NCI-H2081 treated with DMSO at 0.1 percent for 48 hours (cell line): ENCODE measurements around the gene PCDHB12.
"Not testable (repeated sequence)": the region's sequence is repeated elsewhere in the genome, so short reads cannot be mapped to it uniquely, and the experiment has no call there.

Experiments used
- DNase-seq: peaks from one replicate; lab custom pipeline; 2025; lab: John Stamatoyannopoulos, UW

The PCDHB12 gene

DNA sequence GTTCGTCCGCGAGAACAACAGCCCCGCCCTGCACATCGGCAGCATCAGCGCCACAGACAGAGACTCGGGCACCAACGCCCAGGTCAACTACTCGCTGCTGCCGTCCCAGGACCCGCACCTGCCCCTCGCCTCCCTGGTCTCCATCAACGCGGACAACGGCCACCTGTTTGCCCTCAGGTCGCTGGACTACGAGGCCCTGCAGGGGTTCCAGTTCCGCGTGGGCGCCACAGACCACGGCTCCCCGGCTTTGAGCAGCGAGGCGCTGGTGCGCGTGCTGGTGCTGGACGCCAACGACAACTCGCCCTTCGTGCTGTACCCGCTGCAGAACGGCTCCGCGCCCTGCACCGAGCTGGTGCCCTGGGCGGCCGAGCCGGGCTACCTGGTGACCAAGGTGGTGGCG is 1.8 kb downstream of the PCDHB12 start:
- not testable (repeated sequence) for DNase-seq

DNA sequence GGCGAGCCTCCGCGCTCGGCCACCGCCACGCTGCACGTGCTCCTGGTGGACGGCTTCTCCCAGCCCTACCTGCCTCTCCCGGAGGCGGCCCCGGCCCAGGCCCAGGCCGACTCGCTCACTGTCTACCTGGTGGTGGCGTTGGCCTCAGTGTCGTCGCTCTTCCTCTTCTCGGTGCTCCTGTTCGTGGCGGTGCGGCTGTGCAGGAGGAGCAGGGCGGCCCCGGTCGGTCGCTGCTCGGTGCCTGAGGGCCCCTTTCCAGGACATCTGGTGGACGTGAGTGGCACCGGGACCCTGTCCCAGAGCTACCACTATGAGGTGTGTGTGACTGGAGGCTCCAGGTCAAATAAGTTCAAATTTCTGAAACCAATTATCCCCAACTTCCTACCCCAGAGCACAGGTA is 2.3 kb downstream of the PCDHB12 start:
- DNase-seq = not testable (repeated sequence)

DNA sequence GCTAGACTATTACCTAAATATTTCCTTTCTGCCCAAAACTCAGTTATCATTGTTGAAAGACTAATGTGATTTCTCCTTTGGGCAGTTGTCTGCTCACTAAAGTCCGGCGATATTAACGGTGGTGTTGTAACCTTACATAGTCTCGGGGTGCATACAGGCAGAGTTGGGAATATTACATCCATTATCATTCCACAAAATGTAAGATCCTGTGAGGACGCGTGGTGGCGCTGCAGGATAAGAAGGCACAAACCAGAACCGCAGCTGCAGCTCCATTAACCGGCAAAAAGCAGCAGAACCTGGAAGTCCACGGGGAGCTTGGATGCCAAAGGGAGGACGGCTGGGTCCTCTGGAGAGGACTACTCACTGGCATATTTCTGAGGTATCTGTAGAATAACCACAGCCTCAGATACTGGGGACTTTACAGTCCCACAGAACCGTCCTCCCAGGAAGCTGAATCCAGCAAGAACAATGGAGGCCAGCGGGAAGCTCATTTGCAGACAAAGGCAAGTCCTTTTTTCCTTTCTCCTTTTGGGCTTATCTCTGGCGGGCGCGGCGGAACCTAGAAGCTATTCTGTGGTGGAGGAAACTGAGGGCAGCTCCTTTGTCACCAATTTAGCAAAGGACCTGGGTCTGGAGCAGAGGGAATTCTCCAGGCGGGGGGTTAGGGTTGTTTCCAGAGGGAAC is 5.3 kb downstream of the PCDHB12 start, which contains the start of gene PCDHB13:
Gene PCDHB13, plus strand, starts transcription at position 264 of the 684 bp plus-strand sequence. Its CDS starts 205 bp downstream, at position 469.
- DNase-seq = not testable (repeated sequence)

DNA sequence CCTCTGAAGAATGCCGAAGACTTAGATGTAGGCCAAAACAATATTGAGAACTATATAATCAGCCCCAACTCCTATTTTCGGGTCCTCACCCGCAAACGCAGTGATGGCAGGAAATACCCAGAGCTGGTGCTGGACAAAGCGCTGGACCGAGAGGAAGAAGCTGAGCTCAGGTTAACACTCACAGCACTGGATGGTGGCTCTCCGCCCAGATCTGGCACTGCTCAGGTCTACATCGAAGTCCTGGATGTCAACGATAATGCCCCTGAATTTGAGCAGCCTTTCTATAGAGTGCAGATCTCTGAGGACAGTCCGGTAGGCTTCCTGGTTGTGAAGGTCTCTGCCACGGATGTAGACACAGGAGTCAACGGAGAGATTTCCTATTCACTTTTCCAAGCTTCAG is 6.1 kb downstream of the PCDHB12 start:
- not testable (repeated sequence) for DNase-seq

DNA sequence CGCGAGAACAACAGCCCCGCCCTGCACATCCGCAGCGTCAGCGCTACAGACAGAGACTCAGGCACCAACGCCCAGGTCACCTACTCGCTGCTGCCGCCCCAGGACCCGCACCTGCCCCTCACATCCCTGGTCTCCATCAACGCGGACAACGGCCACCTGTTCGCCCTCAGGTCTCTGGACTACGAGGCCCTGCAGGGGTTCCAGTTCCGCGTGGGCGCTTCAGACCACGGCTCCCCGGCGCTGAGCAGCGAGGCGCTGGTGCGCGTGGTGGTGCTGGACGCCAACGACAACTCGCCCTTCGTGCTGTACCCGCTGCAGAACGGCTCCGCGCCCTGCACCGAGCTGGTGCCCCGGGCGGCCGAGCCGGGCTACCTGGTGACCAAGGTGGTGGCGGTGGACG is 7.0 kb downstream of the PCDHB12 start:
- not testable (repeated sequence) for DNase-seq

DNA sequence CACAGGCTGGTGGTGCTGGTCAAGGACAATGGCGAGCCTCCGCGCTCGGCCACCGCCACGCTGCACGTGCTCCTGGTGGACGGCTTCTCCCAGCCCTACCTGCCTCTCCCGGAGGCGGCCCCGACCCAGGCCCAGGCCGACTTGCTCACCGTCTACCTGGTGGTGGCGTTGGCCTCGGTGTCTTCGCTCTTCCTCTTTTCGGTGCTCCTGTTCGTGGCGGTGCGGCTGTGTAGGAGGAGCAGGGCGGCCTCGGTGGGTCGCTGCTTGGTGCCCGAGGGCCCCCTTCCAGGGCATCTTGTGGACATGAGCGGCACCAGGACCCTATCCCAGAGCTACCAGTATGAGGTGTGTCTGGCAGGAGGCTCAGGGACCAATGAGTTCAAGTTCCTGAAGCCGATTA is 7.5 kb downstream of the PCDHB12 start:
- DNase-seq = not testable (repeated sequence)

- DNase-seq = no peak
Observed at GRCh38 chr5:141223112-141223783, 14.7 kb downstream of the PCDHB12 start, which contains the start of gene PCDHB14. PCDHB14 (plus strand) TSS chr5:141223343; CDS start chr5:141223506, 163 bp downstream.

- not testable (repeated sequence) for DNase-seq
Observed at GRCh38 chr5:141224844-141225243, 16.3 kb downstream of the PCDHB12 start.

DNA sequence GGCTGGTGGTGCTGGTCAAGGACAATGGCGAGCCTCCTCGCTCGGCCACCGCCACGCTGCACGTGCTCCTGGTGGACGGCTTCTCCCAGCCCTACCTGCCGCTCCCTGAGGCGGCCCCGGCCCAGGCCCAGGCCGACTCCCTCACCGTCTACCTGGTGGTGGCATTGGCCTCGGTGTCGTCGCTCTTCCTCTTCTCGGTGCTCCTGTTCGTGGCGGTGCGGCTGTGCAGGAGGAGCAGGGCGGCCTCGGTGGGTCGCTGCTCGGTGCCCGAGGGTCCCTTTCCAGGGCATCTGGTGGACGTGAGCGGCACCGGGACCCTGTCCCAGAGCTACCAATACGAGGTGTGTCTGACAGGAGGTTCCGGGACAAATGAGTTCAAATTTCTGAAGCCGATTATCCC is 16.9 kb downstream of the PCDHB12 start:
- DNase-seq = not testable (repeated sequence)

DNA sequence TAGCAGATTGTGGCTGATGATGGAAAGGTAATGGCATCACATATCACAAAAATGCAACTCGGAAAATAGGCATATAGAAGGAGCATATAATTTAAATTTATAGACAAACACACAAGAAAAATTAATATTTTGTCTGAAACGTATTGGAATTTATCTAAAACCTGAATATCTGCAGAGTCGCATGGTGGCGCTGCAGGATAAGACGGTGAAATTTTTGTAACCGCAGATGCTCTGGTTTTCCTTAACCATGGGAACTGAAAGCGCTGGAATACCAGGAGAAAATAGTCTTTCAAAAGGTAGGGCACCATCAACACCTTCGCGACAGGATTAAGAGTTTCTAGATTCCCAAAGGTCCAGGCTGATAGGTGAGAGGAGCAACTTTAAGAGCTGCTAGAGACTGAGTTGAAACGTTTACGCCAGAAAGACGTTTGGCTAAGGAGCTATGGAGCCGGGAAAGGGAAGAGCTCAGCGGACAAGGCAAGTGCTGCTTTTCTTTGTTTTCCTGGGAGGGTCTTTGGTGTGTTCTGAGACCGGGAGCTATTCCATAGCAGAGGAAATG is 25.7 kb downstream of the PCDHB12 start:
- no peak for DNase-seq

GRCh38 chr5:141235922-141236321 is 27.4 kb downstream of the PCDHB12 start:
- not testable (repeated sequence) for DNase-seq

GRCh38 chr5:141236516-141237313 is 28.2 kb downstream of the PCDHB12 start:
- DNase-seq = no peak

- DNase-seq = no peak
Observed at GRCh38 chr5:141241496-141241895, 33.0 kb downstream of the PCDHB12 start.

GRCh38 chr5:141245250-141245717 is 36.8 kb downstream of the PCDHB12 start, which contains the start of gene PCDHB15:
PCDHB15 (plus strand) TSS chr5:141245395; CDS start chr5:141245579, 184 bp downstream.
- no peak for DNase-seq

DNA sequence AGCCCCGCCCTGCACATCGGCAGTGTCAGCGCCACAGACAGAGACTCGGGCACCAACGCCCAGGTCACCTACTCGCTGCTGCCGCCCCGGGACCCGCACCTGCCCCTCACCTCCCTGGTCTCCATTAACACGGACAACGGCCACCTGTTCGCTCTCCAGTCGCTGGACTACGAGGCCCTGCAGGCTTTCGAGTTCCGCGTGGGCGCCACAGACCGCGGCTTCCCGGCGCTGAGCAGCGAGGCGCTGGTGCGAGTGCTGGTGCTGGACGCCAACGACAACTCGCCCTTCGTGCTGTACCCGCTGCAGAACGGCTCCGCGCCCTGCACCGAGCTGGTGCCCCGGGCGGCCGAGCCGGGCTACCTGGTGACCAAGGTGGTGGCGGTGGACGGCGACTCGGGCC is 38.5 kb downstream of the PCDHB12 start:
- not testable (repeated sequence) for DNase-seq

GRCh38 chr5:141247434-141247833 is 38.9 kb downstream of the PCDHB12 start:
- not testable (repeated sequence) for DNase-seq

DNA sequence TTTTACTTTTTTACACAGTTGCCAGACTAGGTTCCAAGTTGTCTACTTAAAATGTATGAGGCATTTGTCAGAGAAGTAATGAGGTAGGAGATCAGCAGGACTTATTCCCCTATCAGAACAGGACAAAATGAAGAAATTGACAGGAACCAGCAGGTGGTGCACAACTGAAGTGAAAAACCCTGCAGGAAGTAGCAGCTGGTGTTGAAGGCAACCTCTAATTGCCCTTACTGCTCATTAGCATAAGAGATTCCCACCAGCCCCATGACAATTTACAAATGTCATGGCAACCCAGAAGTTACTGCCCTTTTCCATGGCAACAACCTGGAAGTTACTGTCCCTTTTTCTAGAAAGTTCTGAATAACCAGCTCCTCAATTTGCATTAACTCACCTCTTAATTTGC is 42.1 kb downstream of the PCDHB12 start:
- DNase-seq = no peak

- no peak for DNase-seq
Observed at GRCh38 chr5:141258464-141258863, 49.9 kb downstream of the PCDHB12 start.

DNA sequence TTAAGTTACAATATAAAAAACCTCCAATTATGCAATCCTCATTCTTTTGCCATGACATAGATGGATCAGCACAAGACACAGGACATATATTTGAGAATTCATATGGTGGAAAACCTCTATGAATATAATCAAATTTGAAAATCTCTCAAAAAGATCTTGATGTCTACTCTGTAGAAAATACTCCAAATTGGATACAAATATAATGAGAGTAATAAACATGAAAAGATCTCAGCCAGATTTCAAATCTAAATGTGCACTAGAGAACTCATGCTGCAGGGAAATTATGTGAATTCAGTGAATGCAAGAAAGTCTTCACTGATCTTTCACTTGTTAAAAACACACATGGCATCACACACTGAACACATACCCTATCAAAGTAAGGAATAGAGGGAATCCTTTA is 50.4 kb downstream of the PCDHB12 start:
- DNase-seq = no peak

GRCh38 chr5:141260458-141261237 is 52.1 kb downstream of the PCDHB12 start:
- DNase-seq = no peak

DNA sequence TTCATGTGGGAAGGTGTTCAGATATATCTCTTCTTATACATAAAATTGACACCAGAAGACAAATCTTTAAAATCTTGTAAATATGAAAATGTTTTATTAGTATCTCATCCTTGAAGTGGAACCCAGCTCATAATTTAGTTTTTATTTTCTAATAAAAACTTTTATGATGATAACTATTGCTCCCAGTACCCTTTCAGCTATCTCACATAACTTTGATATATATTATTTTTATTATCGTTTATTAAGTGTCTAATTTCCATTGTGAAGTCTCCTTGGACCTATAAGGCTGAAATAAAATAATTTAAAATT is 52.7 kb downstream of the PCDHB12 start:
- no peak for DNase-seq
